IMR-90 (cell line): ENCODE measurements around the gene AMIGO3. TPM values are rescaled to one million over a fixed set of nuclear protein-coding genes. Genes with fewer than 3 reads are reported as not detected.

Source experiments
- ATAC-seq: fragments of 200-7000 bp; cut with Tn5 transposase; 2 replicates; pipeline ENCODE4 v1.9.1; 2020; ENCODE audit warnings: low read depth, mild to moderate bottlenecking, moderate library complexity
- BruUV-seq: library from RNA; stranded (reverse); fragments of 400-500 nt; replicated peaks from 2 replicates; lab custom pipeline; 2021; lab: Mats Ljungman, UMichigan
- CTCF ChIA-PET: fragments of 300-600 bp; formaldehyde crosslinking; extraction: SDS; loops from one replicate; lab custom pipeline; 2021; ENCODE audit warnings: antibody characterized with exemption; lab: Yijun Ruan, JAX
- POLR2A ChIA-PET: fragments of 300-600 bp; sonication (Branson Sonifier 250); formaldehyde crosslinking; loops from one replicate; lab custom pipeline; 2022; ENCODE audit warnings: antibody characterized with exemption; ENCODE audit not compliant: unreplicated experiment; lab: Charles Lee
- DNase-seq: peaks from one replicate; pipeline ENCODE4 v3.0.0; 2013
- H2AFZ ChIP-seq: replicated peaks from 2 replicates; pipeline ENCODE3; 2013; ENCODE audit warnings: low read length, mild to moderate bottlenecking; ENCODE audit not compliant: poor library complexity
- H2AK5ac ChIP-seq: 2 replicates; pipeline ENCODE4 v1.6.1; 2013; ENCODE audit warnings: low read depth, low read length, inconsistent platforms
- H2AK9ac ChIP-seq: replicated peaks from 2 replicates; pipeline ENCODE3; 2013; ENCODE audit warnings: mild to moderate bottlenecking, low read depth, low read length, moderate library complexity; ENCODE audit not compliant: poor library complexity
- H2BK120ac ChIP-seq: 2 replicates; pipeline ENCODE4 v1.6.1; 2013; ENCODE audit warnings: low read depth, low read length, inconsistent platforms
- H2BK15ac ChIP-seq: 3 replicates; pipeline ENCODE4 v1.6.1; 2013; ENCODE audit warnings: low read depth, low read length, inconsistent platforms
- H2BK20ac ChIP-seq: 2 replicates; pipeline ENCODE4 v1.6.1; 2013; ENCODE audit warnings: low read depth, mild to moderate bottlenecking, inconsistent platforms, low read length, moderate library complexity
- H2BK5ac ChIP-seq: 2 replicates; pipeline ENCODE4 v1.6.1; 2013; ENCODE audit warnings: mild to moderate bottlenecking, low read depth, low read length, inconsistent platforms; ENCODE audit not compliant: poor library complexity, severe bottlenecking
- H3K14ac ChIP-seq: replicated peaks from 2 replicates; pipeline ENCODE4 v1.6.1; 2013; ENCODE audit warnings: low read depth, low read length, inconsistent platforms
- H3K18ac ChIP-seq: 2 replicates; pipeline ENCODE4 v1.6.1; 2013; ENCODE audit warnings: low read depth, low read length, control low read depth
- H3K23ac ChIP-seq: 2 replicates; pipeline ENCODE4 v1.6.1; 2013; ENCODE audit warnings: low read depth, low read length, inconsistent platforms
- H3K27ac ChIP-seq: 2 replicates; pipeline ENCODE4 v1.5.1; 2013; ENCODE audit warnings: mild to moderate bottlenecking, control low read depth, low read length; ENCODE audit not compliant: insufficient read depth
- H3K27me3 ChIP-seq: 2 replicates; pipeline ENCODE4 v1.6.1; 2013; ENCODE audit warnings: low read length; ENCODE audit not compliant: control insufficient read depth, insufficient read depth
- H3K36me3 ChIP-seq: 2 replicates; pipeline ENCODE4 v1.6.1; 2013; ENCODE audit warnings: low read length, mixed read lengths; ENCODE audit not compliant: control insufficient read depth, insufficient read depth
- H3K4ac ChIP-seq: 2 replicates; pipeline ENCODE4 v1.6.1; 2013; ENCODE audit warnings: low read depth, low read length, inconsistent platforms
- H3K4me1 ChIP-seq: 2 replicates; pipeline ENCODE4 v1.6.1; 2013; ENCODE audit warnings: low read length, mixed read lengths; ENCODE audit not compliant: control insufficient read depth, insufficient read depth
- H3K4me2 ChIP-seq: 2 replicates; pipeline ENCODE4 v1.6.1; 2013; ENCODE audit warnings: low read depth, mild to moderate bottlenecking, control low read depth, low read length, moderate library complexity
- H3K4me3 ChIP-seq: 2 replicates; pipeline ENCODE4 v1.5.1; 2013; ENCODE audit warnings: low read depth, mild to moderate bottlenecking, control low read depth, low read length, moderate library complexity; ENCODE audit not compliant: insufficient read depth
- H3K56ac ChIP-seq: 2 replicates; pipeline ENCODE4 v1.6.1; 2013; ENCODE audit warnings: low read length, inconsistent platforms; ENCODE audit not compliant: insufficient read depth; ENCODE audit errors: extremely low read depth
- H3K79me1 ChIP-seq, 2 experiments: 2 replicates each; pipeline ENCODE4 v1.6.1; 2013; ENCODE audit warnings: low read length in 2 of 2, inconsistent platforms in 1 of 2, low read depth in 1 of 2
- H3K9ac ChIP-seq: 2 replicates; pipeline ENCODE4 v1.6.1; 2013; ENCODE audit warnings: low read depth, low read length, control low read depth
- H3K9me1 ChIP-seq: 2 replicates; pipeline ENCODE4 v1.6.1; 2013; ENCODE audit warnings: low read length, inconsistent platforms; ENCODE audit not compliant: insufficient read depth
- H3K9me3 ChIP-seq: 2 replicates; pipeline ENCODE4 v1.6.1; 2013; ENCODE audit warnings: low read length; ENCODE audit not compliant: control insufficient read depth, insufficient read depth
- H4K20me1 ChIP-seq: 2 replicates; pipeline ENCODE4 v1.6.1; 2013; ENCODE audit warnings: low read length, inconsistent platforms; ENCODE audit not compliant: insufficient read depth
- H4K5ac ChIP-seq: 2 replicates; pipeline ENCODE4 v1.6.1; 2013; ENCODE audit warnings: mild to moderate bottlenecking, low read depth, low read length, control low read depth
- H4K8ac ChIP-seq, 2 experiments: 2 replicates each; pipeline ENCODE4 v1.6.1; 2013; ENCODE audit warnings: low read depth in 2 of 2, low read length in 2 of 2, control low read depth in 1 of 2, inconsistent platforms in 1 of 2
- H4K91ac ChIP-seq: 2 replicates; pipeline ENCODE4 v1.6.1; 2013; ENCODE audit warnings: low read depth, low read length, inconsistent platforms; ENCODE audit not compliant: insufficient read depth
- BHLHE40 ChIP-seq: fragments of 150-350 bp; IDR thresholded peaks from 2 replicates; pipeline ENCODE4 v1.6.1; 2016; ENCODE audit warnings: mild to moderate bottlenecking, low read depth, low read length
- CHD1 ChIP-seq: IDR thresholded peaks from 2 replicates; pipeline ENCODE4 v1.6.1; 2012; ENCODE audit warnings: low read depth, low read length, improper control_type of control experiment
- MAFK ChIP-seq: IDR thresholded peaks from 2 replicates; pipeline ENCODE4 v1.6.1; 2012; ENCODE audit warnings: low read depth, low read length, improper control_type of control experiment
- MXI1 ChIP-seq: IDR thresholded peaks from 2 replicates; pipeline ENCODE4 v1.6.1; 2012; ENCODE audit warnings: low read depth, mild to moderate bottlenecking, low read length, moderate library complexity, borderline replicate concordance
- RAD21 ChIP-seq: IDR thresholded peaks from 2 replicates; pipeline ENCODE4 v1.6.1; 2012; ENCODE audit warnings: low read length, improper control_type of control experiment
- WGBS, 2 experiments: methylation state at CpG; one replicate each; pipeline versions ENCODE4 v1.1.5 to v1.1.7; 2013; ENCODE audit warnings: missing lambda C conversion rate in 2 of 2; ENCODE audit not compliant: insufficient read length in 1 of 2; ENCODE audit errors: extremely low coverage in 2 of 2; 5-methylcytosine and 5-hydroxymethylcytosine counted together
- dilution Hi-C: fragments of 300-500 bp; cut with HindIII; formaldehyde crosslinking; loops from one replicate; pipeline ENCODE4 v1.14.3; 2018; ENCODE audit warnings: low sequenced_read_pairs; ENCODE audit not compliant: unreplicated experiment
- in situ Hi-C: fragments of 300-500 bp; cut with MboI; formaldehyde crosslinking; loops from 3 replicates; pipeline ENCODE4 v1.14.3; 2019; ENCODE audit warnings: low sequenced_read_pairs, inconsistent platforms, mixed read lengths
- intact Hi-C: fragments of 100-400 bp; cut with micrococcal nuclease; formaldehyde crosslinking; loops from 2 replicates; pipeline ENCODE4 v1.10.0; 2022
- polyA plus RNA-seq, 3 experiments: library from polyadenylated mRNA; depleted of rRNA; stranded (reverse); fragments of >200 nt; gene quantifications; 2 replicates each; pipeline ENCODE4 v1.2.3, GENCODE V29; 2012; ENCODE audit warnings: low replicate concordance in 1 of 3
- total RNA-seq: library from RNA; depleted of rRNA; stranded (reverse); fragments of >200 nt; gene quantifications from 2 replicates; pipeline ENCODE4 v1.2.3, GENCODE V29; 2012
- TF ChIP-seq, protein P1 (sequence below): conservative IDR thresholded peaks from 2 replicates; pipeline ENCODE4 v1.5.1; 2012; ENCODE audit warnings: mild to moderate bottlenecking, low read depth, low read length, improper control_type of control experiment
- TF ChIP-seq, protein P2 (sequence below): fragments of 150-350 bp; IDR thresholded peaks from 2 replicates; pipeline ENCODE4 v1.6.1; 2017; ENCODE audit warnings: mild to moderate bottlenecking, antibody characterized with exemption, low read length, low read depth

AMIGO3 gene
- total and polyA plus RNA-seq, 2 of the 4 experiments (the other 2 are of a cell fraction) = 1.5 TPM; not detected in 1

DNA sequence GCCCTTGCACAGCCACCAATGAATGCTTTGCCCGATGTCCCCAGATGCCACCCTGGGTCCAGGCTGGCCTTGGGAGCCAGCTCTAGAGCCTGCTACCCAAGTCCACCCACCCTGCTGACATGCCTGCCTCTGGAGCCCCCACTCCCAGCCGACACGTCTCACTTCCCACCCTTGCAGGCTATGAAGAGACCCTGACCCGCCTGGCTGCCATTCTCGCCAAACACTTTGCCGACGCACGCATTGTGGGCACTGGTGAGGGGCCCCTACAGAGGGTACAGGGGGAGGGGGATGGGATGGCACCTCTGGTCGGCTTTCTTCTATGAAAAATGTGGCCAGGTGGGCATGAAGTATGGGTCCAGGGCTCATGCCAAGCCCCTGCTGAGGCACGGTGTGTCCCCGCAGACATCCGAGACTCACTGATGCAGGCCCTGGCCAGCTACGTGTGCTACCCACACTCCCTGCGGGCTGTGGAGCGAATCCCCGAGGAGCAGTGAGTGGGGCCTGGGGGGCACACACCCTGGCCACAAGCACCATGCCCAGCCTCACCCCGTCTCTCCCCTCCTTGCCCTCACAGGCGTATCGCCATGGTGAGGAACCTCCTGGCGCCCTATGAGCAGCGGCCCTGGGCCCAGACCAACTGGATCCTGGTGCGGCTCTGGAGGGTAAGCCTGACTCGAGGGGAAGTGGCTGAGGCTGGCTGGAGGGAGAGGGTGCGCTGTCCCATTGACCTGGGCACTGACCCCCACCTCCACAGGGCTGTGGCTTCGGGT, 6.0 kb downstream of the AMIGO3 start:
- H2AFZ ChIP-seq = no peak overlapping the region
- H3K27ac ChIP-seq = no peak overlapping the region
- ATAC-seq (no peak), DNase-seq (no peak)
- no peak overlapping the region for H2BK120ac ChIP-seq
- intact Hi-C loops (no loop called here), dilution Hi-C loops (no loop called here), in situ Hi-C loops (no loop called here)
- no peak overlapping the region for H3K4me3 ChIP-seq
- no peaks in the 10 kb centered on the region; the same call in 1 of the 2 replicates for H3K9me1 ChIP-seq
- no peak overlapping the region for H3K14ac ChIP-seq
- peaks cover 11% of the 10 kb centered on the region; the same call in 1 of the 2 replicates for H3K36me3 ChIP-seq
- no TSS peak for BruUV-seq
- H3K9me3 ChIP-seq = no peaks in the 10 kb centered on the region
- no peaks in the 10 kb centered on the region; a peak in 1 of 4 replicates for H3K79me1 ChIP-seq
- H4K91ac ChIP-seq = no peak overlapping the region
- H3K9ac ChIP-seq = no peak overlapping the region
- H3K18ac ChIP-seq = no peak overlapping the region
- H2AK9ac ChIP-seq = no peak overlapping the region
- H2BK5ac ChIP-seq = no peak overlapping the region
- TF ChIP-seq, protein P1, sequence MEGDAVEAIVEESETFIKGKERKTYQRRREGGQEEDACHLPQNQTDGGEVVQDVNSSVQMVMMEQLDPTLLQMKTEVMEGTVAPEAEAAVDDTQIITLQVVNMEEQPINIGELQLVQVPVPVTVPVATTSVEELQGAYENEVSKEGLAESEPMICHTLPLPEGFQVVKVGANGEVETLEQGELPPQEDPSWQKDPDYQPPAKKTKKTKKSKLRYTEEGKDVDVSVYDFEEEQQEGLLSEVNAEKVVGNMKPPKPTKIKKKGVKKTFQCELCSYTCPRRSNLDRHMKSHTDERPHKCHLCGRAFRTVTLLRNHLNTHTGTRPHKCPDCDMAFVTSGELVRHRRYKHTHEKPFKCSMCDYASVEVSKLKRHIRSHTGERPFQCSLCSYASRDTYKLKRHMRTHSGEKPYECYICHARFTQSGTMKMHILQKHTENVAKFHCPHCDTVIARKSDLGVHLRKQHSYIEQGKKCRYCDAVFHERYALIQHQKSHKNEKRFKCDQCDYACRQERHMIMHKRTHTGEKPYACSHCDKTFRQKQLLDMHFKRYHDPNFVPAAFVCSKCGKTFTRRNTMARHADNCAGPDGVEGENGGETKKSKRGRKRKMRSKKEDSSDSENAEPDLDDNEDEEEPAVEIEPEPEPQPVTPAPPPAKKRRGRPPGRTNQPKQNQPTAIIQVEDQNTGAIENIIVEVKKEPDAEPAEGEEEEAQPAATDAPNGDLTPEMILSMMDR = no peak
- no peak for TF ChIP-seq RAD21
- TF ChIP-seq BHLHE40 = no peak
- TF ChIP-seq MAFK = no peak
- no peak for TF ChIP-seq CHD1
- TF ChIP-seq, protein P2, sequence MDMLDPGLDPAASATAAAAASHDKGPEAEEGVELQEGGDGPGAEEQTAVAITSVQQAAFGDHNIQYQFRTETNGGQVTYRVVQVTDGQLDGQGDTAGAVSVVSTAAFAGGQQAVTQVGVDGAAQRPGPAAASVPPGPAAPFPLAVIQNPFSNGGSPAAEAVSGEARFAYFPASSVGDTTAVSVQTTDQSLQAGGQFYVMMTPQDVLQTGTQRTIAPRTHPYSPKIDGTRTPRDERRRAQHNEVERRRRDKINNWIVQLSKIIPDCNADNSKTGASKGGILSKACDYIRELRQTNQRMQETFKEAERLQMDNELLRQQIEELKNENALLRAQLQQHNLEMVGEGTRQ = no peak
- no peak for TF ChIP-seq MXI1
- no peaks in the 10 kb centered on the region for H3K27me3 ChIP-seq
- H4K8ac ChIP-seq = no peak overlapping the region
- H4K20me1 ChIP-seq = no peaks in the 10 kb centered on the region; the same call in 1 of the 2 replicates
- no peak overlapping the region for H2BK15ac ChIP-seq
- 94% methylated on average over 7 of the region's 25 CpGs; no CpG with 5 or more reads in 1 of the 2 experiments for WGBS, 2 experiments
- H2BK20ac ChIP-seq = no peak overlapping the region
- H3K56ac ChIP-seq = no peak overlapping the region
- POLR2A ChIA-PET = no interaction called here
- H3K23ac ChIP-seq = no peak overlapping the region
- H4K5ac ChIP-seq = no peak overlapping the region
- CTCF ChIA-PET = no interaction called here
- H3K4ac ChIP-seq = no peak overlapping the region
- no peak overlapping the region for H2AK5ac ChIP-seq
- H3K4me2 ChIP-seq = no peak overlapping the region
- H3K4me1 ChIP-seq = no peaks in the 10 kb centered on the region
